HG02610 (cell line): Measurements from ENCODE around the gene PARP1.
"Not testable (repeated sequence)": the region's sequence is repeated elsewhere in the genome, so short reads cannot be mapped to it uniquely, and the experiment has no call there.

Source experiments
- ATAC-seq: cut with Tn5 transposase; IDR thresholded peaks from one replicate; pipeline ENCODE4 v1.9.1; 2021; ENCODE audit warnings: mild to moderate bottlenecking, moderate library complexity; ENCODE audit not compliant: unreplicated experiment

PARP1 gene

DNA sequence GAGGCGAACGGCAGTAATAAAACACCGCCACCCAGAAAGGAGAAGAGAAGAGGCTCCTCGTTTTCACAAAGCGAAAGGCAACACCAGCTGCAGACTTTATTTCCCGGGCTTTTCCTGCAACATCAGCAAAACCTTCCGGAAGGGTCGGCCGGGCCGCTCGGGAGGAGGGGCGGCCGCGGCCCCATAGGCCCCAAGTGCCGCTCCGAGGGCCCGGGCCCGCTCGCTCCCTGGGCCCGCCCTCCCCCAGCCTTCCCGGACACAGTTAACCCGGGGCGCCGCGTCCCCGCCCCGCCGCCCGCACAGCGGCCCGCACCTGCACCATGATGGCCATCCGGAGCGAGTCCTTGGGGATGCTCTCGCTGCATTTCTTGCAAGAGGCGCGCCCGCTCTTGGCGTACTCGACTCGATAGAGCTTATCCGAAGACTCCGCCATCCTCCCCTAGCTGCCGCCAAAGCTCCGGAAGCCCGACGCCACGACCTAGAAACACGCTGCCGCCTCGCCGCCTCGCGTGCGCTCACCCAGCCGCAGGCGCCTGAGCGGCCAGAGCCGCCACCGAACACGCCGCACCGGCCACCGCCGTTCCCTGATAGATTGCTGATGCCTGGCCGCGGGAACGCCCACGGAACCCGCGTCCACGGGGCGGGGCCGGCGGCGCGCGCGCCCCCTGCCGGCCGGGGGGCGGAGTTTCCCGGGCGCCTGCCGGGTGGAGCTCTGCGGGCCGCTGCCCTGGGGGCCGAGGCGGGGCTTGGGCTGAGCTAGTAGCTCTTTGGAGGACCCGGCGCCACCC, at the start of gene PARP1:
TSS of gene PARP1 (minus strand) at position 597 of the 788 bp plus-strand sequence. CDS start at position 433, 164 bp downstream.
- ATAC-seq = peak; percentile 75

DNA sequence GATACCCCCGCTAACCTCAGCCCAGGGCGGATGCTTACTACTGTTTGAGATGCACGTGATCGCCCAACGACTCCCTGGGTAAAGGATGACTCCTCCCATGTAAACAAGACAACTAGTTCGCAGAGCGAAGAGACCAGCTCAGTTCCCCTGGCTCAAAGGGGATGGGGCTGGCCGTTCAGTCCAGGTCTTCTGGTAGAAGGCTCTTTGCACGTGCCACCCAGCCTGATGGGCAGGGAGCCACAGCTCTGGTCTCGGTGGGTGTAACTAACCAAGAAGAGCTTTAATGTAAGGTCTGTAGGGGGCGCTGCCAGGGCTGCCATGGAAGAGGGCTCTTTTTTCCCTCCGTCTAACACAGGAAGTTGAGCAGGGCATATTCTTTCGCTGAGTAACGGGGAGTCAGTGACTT, 49.4 kb upstream of the PARP1 start:
- no peak for ATAC-seq

DNA sequence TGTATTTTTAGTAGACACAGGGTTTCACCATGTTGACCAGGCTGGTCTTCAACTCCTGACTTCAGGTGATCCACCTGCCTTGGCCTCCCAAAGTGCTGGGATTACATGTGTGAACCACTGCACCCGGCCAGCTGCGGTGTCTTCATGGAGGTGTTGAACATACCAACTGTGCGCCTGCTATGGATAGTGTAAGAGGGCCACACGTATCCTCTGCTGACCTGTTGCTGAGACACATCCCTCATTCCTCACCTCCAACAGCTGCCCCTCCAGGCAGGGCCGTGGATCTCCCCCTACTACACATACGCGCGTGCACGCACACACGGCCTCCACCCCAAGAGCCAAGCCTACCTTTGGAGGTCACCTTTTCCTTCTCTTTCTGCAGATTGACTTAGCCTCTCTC, 48.0 kb upstream of the PARP1 start:
- no peak for ATAC-seq

DNA sequence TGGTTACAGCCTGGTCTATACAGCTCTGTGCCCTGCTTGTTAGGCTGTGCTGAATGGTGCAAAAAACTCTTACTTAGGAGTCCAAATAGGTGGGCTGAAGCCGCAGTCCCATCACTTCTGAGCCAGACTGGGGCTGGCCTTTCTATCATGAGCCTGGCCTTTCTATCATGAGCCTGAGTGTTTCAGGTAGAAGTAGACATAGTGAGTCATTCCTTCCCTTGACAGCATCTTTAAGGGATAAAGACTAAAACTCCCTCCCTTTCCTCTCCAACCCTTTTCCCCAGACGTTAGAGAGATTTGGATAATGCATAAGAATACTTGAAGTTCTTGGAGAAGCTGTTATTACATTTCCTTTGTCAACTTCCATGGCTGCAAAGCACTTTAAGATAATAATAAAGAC, 46.5 kb upstream of the PARP1 start:
- ATAC-seq = no peak

DNA sequence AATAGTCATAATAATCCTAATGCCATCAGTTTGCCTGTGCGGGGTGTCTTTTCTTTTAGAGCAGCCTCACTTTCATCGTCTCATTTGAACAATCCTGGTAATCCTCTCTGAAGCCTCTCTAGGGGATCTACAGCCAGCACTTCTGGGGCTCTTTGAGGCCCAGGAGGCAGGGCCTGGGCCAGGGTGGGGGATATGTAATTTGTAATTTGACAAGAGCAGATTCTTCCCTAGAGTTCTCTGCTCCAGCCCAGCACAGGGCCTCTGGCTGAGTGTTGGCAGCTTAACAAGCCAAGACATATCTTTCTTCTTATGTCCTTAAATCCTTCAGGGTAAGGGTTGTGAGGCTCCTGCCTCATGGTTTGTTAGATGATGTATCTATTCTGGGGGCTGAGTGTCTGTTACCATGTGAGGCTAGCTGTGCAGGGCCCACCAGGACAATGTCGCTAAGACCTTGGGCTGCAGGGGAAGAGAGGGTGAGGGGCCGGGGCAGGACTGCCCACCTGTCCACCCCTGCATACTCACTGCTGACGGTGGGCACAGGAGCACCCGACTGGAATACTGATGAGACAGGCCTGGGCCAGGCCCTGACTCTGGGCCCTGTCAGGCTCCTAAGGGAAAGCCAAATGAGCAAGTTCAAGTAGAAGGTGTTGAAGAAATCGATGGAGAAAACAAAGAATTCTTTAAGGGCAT, 45.3 kb upstream of the PARP1 start:
- no peak for ATAC-seq

DNA sequence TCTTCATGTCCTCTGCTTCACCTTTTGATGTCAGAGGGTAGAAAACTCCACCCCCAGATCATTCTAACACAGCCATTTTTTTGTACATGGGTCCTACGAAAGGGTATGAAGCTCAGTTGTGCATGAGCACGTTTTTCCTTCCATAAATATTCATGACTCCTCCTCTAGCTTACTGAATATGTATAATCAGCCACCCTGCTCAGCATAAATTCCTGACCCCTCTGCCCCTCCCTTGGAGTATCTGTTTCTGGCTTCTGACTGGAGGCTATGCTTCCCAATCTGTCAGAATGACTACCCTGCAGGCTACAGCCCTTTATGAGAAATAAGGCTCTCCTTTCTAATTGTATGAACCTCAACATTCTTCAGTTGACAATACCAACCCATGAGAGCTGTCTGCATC, 42.8 kb upstream of the PARP1 start:
- no peak for ATAC-seq

DNA sequence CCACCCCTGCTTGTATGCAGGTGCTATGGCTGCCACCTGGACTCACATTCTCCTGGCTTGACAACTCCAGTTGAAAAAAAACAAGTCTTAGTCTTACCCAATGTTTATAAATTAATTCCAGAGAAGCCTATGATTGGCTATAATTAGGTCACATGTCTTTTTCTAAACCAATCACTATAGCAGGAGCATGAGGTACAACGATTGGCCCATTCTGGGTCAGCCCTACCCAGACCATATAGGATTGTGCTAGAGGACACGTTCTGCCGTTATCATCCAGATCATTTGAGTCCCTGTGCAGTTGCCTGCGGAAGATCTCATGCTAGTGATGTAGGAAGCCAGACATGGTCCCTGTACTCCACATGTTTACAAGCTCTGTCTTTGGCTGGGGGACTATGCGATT, 41.9 kb upstream of the PARP1 start:
- no peak for ATAC-seq

DNA sequence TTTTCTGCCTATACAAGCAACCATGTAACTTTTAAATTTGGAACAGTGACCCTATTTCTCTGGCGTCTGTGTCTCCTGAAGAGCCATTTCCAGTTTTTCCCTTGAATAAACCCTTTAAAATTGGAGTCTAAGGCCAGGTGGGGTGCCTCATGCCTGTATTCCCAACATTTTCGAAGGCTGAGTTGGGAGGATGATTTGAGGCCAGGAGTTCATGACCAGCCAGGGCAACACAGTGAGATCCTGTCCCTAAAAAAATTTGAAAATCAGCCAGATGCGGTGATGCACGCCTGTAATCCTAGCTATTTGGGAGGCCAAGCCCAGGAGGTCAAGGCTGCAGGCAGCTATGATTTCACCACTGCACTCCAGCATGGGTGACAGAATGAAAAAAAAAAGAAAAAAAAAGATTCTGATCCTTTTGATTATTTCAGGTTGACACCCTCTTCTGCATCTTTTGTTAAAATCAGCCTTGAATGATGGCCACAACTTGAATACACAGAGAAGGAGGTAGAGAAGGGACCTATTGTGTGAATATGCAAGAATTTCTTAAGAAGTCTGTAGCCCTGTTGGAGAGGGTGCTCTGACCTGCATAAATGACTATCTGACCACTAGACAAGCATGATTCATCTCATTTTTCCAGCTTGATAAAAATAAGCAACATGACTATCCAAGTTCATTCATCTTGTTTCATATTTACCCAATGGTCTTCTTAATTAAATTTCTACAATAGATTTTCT, 40.2 kb upstream of the PARP1 start:
- ATAC-seq = no peak

DNA sequence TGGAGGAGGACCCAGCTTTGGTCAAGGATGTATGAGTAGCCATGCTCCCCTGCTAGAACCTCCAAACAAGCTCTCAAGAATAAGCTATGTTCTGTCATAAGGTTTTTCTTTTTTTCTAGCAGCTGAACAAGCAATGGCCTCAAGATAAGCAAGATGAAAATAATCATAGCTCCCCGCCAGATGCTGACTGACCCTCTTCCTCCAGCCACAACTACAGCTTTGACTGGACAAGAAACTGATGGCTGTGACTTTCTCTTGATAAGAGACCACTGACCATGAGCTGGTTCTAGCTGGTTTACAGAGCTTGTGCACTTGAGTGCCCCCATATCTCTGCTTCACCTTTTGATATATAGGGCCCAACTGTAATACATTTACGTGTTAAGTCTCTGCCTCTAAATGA, 38.2 kb upstream of the PARP1 start:
- ATAC-seq = no peak

DNA sequence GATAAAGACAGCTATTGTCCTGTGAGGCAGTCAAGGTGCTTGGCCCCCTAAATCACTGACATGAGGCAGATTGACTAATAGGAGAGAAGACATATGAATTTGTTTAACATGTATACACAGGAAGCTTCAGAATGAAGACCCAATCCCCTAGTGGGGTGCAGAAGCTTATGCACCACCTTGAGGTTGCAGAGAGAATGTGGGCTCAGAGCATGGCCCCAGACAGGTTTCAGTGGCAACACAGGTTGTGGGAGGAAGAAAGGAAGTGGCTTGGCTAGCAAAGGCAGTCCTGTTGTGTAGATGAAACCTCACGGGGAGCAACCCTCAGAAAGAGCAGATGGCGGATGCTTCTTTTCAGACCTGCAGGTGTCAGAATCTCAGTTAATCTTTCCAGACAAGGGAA, 37.0 kb upstream of the PARP1 start:
- peak; percentile 99 for ATAC-seq

DNA sequence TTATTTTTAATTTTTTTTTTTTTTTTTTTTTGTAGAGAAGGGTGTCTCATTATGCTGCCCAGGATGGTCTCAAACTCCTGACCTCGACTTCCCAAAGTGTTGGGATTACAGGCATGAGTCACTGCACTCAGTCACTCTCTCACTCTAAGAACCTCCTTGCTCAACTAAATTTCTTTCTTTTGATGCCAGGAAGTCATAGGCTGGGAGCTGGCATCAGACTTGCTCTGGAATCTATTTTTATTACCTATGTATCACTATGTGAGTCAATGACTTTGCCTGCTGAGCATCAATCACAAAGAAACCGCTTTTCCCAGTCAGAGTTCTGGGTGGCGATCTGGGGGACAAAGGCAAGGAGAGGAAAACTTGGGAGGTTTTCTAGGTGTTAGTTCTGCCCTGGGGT, 35.5 kb upstream of the PARP1 start:
- no peak for ATAC-seq

DNA sequence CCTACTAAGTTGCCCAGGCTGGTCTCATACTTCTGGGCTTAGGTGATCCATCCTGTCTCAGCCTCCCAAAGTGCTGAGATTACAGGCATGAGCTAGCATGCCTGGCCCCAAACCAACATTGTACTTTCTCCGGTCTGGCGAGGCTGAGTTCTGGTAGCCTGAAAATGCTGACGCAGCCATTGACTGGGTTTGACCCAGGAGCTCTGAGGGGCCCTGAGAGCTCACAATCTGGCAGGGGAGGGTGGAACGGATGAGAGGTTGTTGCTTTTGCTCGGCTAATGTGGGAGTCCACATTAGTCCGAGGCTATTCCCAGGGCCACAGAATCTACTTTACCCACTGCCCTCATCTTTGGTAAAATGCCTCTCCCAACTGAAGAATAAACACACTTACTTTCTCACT, 35.1 kb upstream of the PARP1 start:
- no peak for ATAC-seq

DNA sequence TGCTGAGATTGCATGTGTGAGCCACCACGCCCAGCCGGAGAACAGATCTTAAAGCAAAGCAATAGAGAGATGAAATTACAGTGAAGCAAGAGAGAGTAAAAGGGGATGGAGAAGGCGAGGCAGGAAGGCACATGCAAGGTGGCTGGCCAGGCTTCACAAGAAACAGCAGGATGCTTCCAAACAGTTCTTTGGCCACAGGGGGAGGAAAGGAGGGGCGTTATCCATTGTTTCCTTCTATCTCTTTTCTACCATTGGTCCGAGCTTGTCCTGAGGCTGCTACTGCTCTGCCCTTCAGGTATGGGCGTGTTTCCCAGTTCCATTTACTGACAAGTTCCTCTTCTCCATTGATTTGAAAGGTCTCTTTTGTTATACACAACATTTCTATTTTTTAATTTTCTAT, 33.7 kb upstream of the PARP1 start:
- ATAC-seq = no peak

DNA sequence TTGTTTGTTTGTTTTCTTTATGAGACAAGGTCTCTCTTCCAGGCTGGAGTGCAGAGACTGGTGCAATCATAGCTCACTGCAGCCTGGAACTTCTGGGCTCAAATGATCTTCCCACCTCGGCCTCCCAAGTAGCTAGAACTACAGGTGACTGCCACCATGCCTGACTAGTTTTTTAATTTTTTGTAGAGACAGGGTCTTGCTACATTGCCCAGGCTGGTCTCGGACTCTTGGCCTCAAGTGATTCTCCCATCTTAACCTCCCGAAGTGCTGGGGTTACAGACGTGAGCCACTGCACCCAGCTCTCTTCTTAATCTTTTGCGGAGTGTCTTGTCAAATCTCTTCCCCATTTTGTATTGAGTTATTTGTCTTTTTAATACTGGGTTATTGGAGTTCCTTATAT, 32.6 kb upstream of the PARP1 start:
- no peak for ATAC-seq

DNA sequence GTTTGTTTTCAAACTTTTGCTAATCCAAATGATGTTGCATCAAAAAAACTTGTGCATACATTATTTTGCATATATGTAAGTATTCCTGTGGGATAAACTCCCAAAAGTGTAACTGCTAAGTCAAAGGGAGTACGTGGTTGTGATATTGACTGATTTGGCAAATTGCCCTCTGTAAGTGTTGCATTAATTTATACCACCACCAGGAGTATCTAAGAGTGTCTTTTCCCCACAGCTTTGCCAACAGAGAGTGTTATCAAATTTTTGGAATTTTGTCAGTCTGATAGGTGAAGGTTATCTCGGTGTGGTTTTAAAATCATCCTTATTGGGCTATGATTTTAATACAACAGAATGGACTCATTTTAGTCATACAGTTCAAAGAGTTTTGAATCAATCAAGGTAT, 30.1 kb upstream of the PARP1 start:
- ATAC-seq = no peak

DNA sequence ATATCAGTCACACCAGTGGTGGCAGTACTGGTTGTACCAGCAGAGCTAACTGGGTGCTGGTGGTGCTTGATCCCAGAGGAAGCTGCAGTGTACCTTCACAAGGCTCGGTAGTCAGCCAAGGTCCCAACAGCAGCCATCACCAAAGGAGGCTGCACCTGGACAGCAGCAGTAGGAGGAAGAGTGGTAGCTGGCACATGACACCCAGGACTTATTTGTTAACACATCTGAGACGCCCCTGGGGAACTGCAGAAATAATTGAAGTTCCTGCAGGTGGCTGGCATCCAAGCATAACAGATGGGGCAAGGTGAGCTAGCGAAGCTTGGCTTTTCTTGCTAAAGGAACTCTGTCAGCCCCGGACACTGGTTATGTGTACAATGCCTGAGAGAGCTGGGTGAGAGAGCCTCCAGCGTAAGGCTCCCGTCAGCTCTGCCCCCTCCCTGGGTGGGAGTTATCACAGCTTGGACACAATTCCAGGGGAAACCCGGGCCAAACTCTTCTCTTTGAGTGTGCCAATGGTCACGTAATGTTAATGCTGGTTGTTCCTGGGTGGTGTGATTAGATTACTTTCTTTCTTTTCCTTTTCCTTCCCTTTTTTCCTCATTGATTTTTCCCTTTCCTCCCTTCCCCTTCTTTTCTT, 29.1 kb upstream of the PARP1 start:
- no peak for ATAC-seq

DNA sequence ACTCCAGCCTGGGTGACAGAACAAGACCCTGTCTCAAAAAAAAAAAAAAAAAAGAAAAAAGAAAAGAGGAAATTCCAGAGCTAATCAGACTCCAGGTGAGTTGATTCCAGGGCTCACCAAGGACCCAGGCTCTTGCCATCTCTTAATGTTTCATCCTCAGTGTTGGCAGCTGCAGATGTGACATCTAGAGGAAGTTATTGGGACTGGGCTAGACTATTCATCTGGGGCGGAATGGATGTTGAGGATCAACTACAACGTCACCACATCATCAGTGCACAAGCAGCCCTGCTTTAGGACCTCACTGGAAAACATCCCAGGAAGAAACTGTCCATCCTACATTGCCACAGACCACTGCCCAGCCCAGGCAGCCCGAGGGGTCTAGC, 28.6 kb upstream of the PARP1 start:
- no peak for ATAC-seq

DNA sequence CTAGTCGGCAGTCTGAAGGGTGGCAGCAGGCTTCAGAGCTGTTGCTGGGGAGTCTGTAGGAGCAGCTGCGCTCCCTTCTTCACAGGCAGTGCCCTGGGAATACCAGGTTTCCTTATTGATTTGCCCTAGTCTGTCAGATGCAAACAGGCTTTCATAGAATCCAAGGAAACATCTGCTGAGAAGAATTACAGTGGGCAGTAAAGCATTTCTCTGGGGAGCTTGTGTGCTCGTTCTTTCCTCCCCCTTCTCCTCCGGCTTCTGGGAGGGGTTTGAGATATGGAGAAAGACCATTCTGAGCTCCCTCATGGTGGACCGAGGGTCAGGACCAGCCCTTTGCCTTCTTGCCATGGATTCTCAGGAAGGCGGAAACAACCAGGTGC, 25.4 kb upstream of the PARP1 start:
- ATAC-seq = no peak

DNA sequence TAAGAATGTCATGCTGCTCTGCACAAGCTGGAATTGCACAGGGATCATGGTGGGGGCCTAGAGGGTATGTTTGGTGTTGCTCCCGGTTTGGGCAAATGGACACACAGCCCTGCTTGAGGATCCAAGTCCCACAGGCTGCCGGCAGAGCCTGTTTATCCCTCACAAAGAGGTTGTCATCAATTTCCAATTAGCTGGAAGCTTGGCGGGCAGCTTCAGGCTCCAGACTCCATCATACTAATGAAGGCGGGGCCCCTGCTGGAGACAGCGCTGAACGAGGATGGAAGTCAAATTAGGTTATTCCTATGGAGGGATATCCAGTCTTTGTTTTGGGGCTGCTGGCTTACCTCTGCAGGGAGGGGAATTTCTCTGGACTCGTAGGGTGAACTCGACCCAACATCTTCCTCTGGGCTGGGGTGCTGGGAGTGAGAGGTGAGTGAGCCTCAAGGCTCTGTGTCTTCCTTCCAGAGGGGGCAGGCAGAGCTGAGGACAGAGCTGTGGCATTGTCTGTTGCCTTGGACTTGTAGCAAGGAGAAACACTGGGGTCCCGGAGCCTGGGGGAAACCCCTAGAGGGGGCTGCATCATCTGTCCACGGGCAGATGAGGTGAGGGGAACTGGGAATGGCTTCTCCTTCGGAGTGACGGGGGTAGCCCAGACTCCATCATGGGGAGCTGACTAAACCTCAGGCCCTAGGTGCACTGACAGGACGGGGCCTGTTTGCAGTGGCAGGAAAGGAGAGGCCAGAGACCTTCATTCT, 24.9 kb upstream of the PARP1 start:
- no peak for ATAC-seq

DNA sequence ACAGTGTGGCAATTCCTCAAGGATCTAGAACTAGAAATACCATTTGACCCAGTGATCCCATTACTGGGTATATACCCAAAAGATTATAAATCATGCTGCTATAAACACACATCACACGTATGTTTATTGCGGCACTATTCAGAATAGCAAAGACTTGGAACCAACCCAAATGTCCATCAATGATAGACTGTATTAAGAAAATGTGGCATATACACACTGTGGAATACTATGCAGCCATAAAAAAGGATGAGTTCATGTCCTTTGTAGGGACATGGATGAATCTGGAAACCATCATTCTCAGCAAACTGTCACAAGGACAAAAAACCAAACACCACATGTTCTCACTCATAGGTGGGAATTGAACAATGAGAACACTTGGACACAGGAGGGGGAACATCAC, 24.0 kb upstream of the PARP1 start:
- ATAC-seq = not testable (repeated sequence)
